ENCODE data around the gene FAM118A. TPM values are rescaled to one million over a fixed set of nuclear protein-coding genes. Genes with fewer than 3 reads are reported as not detected.

Gene FAM118A
- total RNA-seq, 4 donors from 2014 or later = 17.3 to 60.1 (median 37.9) TPM

DNA sequence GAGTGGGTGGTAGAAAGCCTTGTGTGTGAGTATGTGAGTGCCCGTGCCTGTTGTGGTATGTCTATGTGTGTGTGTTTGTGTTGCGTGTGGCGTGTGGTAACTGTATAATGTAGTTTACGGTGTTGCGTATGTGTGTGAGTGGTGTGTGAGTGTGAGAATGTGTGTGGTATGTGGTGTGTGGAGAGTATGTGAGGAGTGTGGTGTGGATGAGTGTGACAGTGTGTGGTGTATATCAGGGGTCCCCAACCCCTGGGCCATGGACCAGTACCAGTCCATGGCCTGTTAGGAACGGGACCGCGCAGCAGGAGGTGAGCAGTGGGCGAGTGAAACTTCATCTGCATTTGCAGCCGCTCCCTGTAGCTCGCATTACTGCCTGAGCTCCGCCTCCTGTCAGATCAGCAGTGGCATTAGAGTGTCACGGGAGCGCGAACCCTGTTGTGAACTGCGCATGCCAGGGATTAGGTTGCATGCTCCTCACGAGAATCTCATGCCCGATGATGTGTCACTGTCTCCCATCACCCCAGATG lies 19.3 kb upstream of the FAM118A start:
- TF ChIP-seq, protein P1, sequence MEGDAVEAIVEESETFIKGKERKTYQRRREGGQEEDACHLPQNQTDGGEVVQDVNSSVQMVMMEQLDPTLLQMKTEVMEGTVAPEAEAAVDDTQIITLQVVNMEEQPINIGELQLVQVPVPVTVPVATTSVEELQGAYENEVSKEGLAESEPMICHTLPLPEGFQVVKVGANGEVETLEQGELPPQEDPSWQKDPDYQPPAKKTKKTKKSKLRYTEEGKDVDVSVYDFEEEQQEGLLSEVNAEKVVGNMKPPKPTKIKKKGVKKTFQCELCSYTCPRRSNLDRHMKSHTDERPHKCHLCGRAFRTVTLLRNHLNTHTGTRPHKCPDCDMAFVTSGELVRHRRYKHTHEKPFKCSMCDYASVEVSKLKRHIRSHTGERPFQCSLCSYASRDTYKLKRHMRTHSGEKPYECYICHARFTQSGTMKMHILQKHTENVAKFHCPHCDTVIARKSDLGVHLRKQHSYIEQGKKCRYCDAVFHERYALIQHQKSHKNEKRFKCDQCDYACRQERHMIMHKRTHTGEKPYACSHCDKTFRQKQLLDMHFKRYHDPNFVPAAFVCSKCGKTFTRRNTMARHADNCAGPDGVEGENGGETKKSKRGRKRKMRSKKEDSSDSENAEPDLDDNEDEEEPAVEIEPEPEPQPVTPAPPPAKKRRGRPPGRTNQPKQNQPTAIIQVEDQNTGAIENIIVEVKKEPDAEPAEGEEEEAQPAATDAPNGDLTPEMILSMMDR (IDR thresholded peaks at IDR 0.05; ENCODE audit: low read depth) = no peak

DNA sequence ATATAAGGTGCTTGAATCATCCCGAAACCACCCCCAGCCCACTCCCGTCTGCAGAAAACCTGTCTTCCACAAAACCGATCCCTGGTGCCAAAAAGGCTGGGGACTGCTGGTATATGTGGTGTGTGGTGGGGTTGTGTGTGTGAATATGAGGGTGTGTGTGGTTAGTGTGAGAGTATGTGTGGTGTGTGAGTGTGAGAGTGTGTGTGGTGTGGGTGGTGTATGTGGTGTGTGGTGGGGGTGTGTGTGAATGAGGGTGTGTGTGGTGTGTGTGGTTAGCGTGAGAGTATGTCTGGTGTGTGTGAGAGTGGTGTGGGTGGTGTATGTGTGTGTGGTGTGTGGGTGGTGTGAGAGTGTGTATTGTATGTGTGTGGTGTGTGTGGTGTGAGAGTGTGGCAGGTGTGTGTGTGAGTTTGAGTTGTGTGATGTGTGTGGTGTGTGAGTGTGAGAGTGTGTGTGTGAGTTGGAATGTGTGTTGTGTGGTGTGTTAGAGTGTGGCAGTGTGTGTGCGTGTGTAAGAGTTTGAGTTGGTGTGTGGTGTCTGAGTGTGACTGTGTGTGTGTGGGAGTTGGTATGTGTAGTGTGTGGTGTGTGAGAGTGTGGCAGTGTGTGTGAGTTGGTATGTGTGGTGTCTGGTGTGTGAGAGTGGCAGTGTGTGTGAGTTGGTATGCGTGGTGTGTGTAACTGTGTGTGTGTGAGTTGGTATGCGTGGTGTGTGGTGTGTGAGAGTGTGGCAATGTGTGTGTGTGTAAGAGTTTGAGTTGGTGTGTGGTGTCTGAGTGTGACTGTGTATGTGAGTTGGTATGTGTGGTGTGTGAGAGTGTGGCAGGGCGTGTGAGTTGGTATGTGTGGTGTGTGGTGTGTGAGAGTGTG lies 18.4 kb upstream of the FAM118A start:
- TF ChIP-seq, protein P1 (IDR thresholded peaks at IDR 0.05; ENCODE audit: low read depth) = no peak

DNA sequence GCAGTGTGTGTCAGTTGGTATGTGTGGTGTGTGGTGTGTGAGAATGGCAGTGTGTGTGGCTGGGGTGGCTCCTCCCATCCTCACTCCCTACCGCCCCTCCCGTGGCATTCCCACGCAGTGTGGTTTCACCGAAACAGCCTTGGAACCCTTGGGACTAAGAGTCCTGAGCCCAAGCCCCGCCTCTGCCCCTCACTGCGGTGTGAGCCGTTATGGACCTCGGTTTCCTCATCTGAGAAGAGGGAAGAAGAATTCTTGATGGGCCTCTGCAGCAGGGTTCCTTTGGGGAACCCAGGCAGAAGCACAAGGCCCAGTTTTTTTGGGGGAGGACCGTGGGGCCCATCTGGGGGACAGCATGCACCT lies 17.8 kb upstream of the FAM118A start:
- TF ChIP-seq, protein P1 (IDR thresholded peaks at IDR 0.05; ENCODE audit: low read depth) = no peak

DNA sequence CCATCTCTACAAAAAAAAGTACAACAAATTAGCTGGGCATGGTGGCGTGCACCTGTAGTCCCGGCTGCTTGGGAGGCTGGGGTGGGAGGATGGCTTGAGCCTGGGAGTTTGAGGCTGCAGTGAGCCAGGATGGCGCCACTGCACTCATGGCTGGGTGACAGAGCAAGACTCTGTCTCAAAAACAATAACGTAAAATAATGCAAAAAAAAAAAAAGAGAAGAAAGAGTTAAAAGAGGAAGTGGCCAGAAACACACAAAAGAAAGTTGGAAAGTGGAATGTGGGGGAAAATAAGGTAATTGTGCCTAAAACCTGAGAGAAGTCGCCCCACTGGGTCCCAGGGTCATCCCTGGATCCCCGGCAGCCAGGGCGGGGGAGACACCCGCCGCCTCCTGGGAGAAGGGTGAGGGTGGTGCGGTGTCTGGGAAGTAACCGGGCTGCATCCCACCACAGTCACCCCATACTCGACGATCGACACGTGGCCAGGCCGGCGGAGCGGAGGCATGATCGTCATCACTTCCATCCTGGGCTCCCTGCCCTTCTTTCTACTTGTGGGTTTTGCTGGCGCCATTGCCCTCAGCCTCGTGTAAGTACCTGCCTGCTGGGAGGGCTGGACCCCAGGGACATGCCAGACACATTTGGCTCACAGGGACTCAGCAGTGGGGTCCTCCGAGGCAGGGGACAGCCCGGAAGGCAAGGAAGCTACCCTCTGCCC lies 16.8 kb upstream of the FAM118A start:
- TF ChIP-seq, protein P1 (IDR thresholded peaks at IDR 0.05; ENCODE audit: low read depth) = no peak

DNA sequence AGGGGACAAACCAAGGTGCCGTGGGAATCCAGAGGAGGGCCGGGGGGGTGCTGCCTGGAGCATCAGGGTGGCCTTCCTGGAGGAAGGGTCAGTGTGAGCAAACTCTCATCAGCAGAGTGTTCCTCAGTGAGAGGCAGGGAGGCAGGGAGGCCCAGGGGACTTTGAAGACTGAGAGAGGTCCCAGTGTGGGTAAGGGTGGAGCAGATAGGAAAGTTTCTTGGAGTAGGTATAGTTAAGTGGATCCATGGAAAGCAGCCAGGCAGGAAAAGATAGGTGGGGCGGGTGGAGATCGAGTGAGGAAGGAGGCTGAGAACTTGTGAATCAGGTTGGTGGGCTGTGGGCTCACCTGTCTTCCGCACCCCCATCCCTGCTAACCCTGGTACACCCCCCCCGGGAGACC lies 15.7 kb upstream of the FAM118A start:
- TF ChIP-seq, protein P1 (IDR thresholded peaks at IDR 0.05; ENCODE audit: low read depth) = no peak

DNA sequence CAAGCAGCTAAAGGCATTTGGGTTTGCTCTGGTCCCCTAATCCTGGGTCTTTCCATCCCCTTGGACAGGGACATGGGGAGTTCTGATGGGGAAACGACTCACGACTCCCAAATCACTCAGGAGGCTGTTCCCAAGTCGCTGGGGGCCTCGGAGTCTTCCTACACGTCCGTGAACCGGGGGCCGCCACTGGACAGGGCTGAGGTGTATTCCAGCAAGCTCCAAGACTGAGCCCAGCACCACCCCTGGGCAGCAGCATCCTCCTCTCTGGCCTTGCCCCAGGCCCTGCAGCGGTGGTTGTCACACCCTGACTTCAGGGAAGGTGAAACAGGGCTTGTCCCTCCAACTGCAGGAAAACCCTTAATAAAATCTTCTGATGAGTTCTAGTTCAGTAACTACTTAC lies 14.2 kb upstream of the FAM118A start:
- TF ChIP-seq, protein P1 (IDR thresholded peaks at IDR 0.05; ENCODE audit: low read depth) = no peak

DNA sequence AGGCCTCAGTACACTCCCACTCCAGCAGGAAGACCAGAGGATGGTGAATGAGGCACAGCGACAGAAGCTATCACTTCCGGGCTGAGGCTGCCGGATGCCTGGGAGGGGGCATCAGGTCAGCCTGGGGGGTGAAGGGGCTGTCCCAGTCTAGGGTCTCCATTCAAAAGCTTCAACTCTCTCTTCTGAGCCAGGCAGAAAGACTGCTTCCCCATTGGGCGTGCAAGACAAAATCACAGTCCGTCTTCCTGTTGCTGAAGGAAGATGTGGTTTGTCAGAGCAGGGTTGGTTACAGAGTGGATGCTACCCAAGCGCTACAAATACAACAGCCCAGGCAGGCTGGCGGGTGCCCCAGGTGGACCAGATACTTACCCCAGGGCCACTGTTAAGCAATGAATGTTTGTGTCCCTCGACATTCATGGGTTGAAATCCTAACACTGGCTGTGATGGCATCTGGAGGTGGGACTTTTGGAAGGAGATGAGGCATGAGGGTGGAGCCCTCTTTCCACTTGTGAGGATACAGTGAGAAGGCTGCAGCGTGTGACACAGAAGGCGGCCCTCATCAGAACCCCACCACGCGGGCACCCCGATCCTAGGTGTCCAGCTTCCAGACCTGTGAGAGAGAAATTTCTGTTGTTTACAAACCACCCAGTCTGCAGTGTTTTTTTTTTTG lies 13.0 kb upstream of the FAM118A start:
- TF ChIP-seq, protein P1 (IDR thresholded peaks at IDR 0.05; ENCODE audit: low read depth) = no peak
